ENCODE results near the gene INTS2.
"Not testable (repeated sequence)": the region's sequence is repeated elsewhere in the genome, so short reads cannot be mapped to it uniquely, and the experiment has no call there.

INTS2 gene

DNA sequence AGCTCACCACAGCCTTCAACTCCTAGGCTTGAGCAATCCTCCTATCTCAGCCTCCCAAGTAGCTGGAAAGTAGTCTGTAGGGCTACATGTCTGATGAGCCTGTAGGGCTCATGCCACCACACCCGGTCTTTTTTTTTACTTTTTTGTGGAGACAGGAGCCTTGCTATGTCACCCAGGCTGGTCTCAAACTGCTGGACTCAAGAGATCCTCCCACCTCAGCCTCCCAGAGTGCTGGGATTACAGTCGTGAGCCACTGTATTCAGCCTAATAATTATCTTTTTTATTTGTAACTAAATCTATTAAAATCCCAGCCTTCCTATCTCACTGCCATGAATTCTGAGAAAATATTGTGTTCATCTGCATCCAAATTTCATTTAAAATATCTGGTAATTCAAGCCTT is 79.5 kb downstream of the INTS2 start:
- no peak for DNase-seq

DNA sequence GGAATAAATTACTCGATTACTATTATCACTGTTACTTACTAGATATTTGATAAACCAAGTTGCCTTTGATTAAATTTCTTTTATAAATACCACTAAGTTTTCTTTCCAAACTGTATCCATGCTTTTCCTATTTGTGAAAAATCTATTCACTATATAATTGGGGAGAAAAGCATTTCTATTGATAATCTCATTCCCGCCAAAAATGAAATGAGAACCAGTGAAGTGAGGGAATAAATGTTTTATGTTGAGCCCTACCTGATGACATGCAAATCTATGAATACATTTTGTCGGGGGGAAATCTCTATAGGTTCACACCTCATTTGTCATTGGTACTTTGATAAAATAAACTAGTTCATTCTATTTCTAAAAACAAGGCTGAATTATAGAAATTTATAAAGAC is 80.1 kb downstream of the INTS2 start:
- DNase-seq = no peak

DNA sequence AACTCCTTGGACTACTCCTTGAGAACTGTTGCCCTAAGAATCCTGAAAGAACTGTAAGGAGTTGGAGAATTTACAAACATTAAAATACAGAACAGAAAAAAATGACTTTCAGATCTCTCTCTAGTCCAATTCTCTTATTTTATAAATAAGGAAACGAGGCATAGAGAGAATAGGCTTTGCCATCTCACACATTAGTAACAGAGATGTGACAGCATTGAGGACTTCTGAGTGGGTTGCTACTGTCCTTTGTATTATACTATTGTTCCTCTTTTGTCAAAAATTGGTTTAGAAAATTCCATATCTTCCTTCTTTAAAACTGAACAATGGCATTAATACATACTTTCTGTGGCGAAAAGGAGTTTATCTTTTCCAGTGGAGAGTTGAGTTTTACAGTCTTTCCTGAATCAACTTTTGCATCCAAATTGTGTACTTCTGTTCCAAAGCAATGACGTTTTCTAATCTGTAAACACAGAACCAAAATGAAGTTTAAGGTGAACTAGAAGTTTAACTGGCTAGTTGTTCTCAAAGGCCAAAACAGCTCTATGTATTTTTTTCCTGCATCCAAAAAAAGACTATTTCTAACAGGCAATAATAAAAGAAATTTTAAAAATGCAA is 80.9 kb downstream of the INTS2 start:
- DNase-seq = no peak

DNA sequence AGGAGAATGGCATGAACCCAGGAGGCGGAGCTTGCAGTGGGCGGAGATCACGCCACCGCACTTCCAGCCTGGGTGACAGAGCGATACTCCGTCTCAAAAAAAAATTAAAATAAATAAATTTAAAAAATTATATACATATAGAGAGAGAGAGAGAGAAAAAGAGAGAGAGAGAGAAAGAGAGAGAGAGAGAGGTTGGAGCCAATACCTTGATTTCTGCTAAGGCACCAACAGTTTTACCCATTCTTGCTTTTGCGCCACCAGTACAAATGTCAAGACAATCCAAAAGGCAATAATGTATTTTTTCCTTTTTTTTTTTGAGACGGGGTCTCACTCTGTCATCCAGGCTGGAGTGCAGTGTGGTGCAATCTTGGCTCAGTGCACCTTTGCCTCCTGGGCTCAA is 81.7 kb downstream of the INTS2 start:
- DNase-seq = no peak

DNA sequence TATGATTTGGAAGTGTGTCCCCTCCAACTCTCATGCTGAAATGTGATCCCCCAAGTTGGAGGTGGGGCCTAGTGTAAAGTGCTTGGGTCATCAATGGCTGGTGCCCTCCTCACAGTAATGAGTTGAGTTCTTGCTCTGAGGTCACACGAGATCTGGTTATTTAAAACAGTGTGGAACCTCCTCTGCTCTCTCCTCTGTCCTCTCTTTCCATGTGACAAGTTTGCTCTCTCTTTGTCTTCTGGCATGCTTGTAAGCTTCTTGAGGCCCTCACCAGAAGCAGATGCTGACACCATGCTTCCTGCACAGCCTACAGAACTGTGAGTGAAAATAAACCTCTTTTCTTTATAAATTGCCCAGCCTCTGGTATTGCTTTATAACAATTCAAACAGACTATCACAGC is 84.3 kb downstream of the INTS2 start:
- DNase-seq = no peak

DNA sequence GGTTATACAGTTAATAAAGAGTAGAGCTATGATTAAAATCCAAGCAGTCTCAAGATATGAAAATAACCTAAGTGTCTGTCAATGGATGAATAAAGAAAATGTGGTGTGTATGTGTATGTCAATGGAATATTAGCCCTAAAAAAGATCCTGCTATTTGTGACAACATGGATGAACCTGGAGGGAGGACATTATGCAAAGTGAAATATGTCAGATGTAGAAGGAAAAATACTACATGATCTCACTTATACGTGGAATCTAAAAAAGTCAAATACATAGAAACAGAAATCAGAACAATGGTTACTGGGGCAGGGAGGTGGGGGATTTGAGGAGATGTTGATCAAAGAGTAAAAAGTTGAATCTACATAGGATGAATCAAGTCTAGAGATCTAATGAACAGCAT is 84.9 kb downstream of the INTS2 start:
- DNase-seq = no peak

DNA sequence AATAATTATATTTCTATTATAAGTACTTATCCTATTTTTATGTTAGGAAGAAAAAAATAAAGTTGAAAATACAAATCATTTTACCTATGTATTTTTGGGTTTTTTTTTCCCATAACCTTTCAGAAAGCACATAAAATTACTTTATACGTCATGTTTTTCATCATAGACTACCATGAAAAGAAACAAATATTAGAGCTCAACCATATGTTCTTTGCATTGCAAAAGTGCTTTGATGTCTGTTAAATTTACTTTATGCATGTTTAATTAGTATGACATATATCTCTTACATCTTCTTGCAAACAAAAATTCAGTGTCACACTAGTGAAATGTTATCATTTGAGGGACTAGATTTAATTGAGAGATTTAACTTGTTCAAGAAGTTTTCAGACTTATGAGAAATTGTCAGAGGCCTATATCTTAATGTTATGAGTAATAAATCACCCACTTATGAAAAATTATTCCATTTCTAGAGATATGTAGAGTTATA is 88.4 kb downstream of the INTS2 start:
- DNase-seq = no peak

DNA sequence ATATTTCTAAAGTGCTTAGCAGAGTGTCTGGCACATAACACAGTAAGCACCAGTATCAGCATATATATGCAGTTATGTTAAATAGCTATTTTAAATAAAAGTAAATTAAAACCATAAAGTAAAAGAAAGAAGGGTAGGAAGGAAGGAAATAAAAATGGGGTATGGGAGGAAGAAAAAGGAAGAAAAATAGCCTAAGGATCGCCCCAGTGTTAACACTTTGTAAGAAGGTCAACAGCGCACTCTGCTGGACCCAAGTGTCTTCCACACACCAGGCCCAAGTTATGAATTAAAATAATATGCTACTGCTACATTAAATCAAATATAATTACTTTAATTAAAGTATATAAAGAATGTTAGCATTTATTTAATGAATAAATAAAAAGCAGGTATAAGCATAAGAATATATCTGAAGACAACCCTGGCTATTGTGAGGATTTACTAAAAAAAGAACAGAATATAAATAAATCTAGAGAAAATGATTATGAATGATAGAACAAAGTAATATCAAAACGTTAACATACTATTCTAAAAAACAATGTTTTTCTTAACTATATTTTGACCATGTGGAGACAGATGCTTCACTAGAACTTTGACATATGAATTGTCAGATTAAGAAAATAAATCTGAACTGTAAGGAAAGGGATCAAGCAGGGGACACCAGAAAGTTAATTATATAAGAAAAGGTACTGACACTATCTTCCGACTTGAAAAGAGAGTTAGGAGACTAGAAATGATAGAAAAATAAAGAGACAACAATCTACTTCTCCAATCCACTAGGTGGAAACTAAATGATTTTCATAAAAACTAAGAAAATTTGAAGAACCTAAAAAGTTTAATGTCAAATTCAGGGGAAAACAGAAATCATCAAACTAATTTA is 90.4 kb downstream of the INTS2 start:
- peak; percentile 57 for DNase-seq

DNA sequence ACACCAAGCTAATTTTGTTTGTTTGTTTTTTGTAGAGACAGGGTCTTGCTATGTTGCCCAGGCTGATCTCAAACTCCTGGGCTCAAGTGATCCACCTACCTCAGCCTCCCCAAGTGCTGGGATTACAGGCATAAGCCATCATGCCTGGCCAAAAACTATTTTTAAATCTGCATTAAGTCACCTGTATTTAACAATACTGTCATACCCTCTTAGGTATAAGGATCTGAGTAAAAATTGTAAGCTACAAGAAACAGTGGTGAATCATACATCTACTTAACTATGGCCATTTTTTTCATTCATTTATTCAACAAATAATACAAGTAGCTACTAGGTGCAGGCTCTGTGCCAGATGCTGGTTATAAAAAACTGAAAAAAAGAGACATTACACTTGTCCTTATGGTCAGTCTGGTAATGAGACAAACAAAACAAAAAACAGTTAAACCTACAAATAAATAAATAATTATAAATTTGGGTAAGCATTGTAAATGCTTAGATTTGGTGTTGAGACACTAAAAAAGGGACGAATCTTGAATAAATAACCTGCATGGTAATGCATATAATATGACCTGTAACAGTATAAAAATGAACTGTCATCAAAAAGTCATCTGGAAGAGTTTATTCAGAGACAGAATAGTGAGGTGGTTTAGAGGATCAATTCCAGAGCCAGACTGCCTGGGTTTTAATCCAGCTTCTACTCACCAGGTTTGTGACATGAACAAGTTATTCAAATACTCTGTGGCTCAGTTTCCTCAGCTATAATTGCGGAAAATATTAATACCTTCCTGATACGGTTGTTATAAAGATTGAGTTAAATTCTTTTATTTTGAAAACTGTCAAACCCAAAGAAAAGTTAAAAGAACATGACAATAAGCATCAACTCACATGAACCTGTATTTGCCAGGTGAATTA is 91.3 kb downstream of the INTS2 start:
- DNase-seq = no peak

DNA sequence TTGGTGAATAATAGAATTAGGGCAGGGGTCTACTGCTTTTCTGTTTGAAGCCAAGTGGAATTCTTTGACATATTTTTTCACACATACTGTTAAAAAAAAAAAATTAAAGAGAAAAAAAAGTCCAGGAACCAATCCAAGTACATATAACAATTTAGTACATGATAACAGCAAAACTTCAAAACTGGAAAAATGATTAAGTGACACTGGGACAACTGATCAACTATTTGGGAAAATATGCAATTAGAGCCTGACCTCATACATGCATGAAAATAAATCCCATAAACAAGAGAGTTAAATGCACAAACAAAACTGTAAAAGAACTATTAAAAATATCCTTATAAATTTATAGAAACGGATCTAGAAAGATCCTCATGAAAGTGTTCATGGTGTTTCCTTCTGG is 92.2 kb downstream of the INTS2 start:
- no peak for DNase-seq

DNA sequence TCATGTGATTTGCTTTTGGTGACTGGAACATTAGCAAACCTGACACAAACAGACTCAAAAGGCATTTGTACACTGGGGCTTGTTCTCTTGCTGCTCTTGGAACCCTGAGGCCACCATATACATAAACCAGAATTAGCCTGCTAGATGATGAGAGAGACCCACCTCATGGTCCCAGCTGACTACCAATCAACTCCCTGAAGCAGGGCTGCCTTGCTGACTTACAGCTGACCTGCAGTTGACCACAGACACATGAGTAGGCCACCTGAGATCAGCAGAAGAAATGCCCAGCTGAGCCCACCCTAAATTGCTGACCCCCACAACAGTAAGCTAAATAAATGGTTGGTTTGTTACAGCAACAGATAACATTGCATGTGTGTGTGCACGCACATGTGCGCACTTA is 93.2 kb downstream of the INTS2 start:
- DNase-seq = no peak

DNA sequence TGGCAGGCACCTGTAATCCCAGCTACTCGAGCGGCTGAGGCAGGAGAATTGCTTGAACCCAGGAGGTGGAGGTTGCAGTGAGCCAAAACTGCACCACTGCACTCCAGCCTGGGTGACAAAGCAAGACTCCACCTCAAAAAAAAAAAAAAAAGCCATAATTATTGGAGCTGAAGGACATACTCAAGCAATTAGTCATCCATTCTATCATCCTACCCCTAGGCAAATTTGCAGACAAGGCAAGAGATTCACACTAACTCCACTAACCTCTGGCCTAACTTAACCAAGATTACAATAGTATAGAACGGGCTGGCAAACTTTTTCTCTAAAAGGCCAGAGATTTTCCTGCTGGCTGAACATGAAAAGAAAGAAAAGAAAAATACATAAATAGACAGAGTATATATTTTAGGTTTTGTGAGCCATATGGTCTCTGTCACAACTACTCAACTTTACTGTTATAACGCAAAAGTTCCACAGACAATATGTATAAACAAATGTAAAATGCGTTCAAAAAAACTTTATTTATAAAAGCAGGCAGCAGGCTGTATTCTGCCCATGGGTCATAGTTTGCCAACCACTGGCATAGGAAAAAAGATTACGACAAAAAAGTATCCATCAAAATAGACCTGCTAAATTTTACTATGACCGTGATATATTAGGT is 94.1 kb downstream of the INTS2 start:
- DNase-seq = no peak

DNA sequence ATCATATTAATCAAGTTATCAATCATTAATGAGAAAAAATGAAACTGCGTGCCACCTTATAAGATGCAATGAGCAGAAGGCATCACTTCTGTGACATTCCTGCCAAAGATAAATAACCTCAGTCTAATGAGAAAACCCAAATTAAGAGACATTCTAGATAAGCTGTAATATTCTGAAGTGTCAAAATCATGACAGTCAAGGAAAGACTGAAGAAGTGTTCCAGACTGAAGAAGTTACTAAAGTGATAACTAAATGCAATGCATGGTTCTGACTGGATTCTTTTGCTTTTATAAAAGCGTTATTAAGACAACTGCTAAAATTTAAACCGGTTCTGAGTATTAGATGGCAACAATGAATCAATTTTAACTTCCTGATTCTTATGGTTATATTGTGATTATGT is 95.3 kb downstream of the INTS2 start:
- DNase-seq = no peak

DNA sequence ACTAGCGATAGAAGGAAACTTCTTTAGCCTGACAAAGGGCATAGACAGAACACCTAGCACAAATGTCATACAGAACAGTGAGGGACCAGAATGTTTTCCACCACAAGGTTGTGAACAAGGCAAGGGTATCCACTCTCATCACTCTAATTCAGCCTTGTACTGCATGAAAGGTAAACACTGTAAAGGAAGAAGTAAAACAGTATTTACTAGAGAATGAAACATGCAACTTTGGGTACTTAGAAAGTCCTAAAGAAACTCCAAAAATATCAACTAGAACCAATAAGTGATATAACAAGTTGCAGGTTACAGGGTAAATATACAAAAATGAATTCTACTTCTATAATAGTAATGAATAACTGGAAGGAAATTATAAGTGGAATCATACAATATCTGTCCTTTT is 96.7 kb downstream of the INTS2 start:
- no peak for DNase-seq

DNA sequence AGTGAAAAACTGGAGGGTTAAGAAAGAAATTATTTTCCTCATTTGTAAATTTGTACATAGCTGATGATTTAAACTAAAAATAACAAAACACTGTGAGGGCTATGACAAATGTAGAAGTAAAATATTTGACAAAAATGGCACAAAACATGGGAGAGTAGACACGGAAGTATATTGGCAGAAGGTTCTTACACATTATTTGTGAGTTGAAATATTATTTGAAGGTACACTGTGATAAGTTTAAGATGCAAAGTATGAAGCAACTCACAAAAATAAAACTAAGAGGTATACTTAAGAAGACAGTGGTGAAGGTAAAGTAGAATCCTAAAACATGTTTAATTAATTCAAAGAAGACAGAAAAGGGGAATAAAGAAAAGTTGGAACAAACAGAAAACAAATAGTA is 99.1 kb downstream of the INTS2 start:
- no peak for DNase-seq

DNA sequence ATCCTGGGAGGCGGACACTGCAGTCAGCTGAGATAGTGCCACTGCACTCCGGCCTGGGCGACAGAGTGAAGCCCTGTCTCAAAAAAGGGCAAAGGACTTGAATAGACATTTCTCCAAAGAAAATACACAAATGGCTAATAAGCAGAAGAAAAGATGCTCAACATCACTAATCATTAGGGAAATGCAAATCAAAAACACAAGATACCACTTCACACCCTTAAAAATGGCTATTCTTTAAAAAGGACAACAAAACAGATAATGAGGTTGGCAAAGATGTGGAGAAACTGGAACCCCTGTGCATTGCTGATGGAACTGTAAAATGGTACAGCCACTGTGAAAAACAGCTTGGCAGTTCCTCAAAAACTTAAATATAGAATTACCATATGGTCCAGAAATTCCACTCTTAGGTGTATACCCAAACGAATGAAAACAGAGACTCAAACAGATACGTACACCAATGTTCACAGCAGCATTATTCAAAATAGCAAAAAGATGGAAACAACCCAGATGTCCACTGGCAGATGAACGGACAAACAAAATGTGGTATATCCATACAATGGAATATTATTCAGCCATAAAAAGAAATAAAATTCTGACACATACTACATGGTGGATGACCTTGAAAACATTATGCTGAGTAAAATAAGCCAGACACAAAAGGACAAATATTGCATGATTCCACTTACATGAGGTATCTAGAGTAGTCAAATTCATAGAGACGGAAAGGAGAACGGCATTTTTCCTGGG is 100.0 kb downstream of the INTS2 start:
- DNase-seq = no peak

DNA sequence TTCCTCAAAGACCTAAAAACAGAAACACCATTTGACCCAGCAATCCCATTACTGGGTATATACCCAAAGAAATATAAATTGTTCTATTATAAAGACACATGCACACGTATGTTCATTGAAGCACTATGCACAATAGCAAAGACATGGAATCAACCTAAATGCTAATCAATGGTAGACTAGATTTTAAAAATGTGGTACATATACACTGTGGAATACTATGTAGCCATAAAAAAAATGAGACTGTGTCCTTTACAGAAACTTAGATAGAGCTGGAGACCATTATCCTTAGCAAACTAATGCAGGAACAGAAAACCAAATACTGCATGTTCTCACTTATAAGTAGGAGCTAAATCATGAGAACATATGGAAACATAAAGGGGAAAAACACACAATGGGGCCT is 100.9 kb downstream of the INTS2 start:
- not testable (repeated sequence) for DNase-seq

DNA sequence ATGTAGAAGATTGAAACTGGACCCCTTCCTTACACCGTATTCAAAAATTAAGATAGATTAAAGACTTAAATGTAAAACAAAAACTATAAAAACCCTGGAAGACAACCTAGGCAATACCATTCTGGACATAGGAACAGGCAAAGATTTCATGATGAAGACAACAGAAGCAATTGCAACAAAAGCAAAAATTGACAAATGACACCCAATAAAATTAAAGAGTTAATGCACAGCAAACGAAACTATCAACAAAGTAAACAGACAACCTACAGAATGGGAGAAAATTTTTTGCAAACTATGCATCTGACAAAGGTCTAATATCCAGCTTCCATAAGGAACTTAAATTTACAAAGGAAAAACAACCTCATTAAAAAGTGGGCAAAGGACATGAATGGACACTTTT is 101.6 kb downstream of the INTS2 start:
- not testable (repeated sequence) for DNase-seq

DNA sequence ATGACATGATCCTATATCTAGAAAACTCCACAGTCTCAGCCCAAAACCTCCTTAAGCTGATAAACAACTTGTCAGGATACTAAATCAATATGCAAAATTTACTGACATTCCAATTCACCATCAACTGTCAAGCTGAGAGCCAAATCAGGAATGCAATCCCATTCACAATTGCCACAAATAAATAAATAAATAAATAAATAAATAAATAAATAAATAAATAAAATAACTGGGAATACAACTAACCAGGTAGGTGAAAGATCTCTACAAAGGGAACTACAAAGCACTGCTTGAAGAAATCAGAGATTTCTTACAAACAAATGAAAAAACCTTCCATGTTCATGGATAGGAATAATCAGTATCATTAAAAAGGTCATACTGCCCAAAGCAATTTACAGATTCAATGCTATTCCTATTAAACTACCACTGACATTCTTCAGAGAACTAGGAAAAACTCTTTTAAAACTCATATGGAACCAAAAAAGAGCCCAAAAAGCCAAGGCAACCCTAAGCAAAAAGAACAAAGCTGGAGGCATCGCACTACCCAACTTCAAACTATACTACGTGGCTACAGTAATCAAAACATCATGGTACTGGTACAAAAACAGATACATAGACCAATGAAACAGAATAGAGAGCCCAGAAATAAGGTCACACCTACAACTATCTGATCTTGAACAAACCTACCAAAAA is 102.2 kb downstream of the INTS2 start:
- no peak for DNase-seq

DNA sequence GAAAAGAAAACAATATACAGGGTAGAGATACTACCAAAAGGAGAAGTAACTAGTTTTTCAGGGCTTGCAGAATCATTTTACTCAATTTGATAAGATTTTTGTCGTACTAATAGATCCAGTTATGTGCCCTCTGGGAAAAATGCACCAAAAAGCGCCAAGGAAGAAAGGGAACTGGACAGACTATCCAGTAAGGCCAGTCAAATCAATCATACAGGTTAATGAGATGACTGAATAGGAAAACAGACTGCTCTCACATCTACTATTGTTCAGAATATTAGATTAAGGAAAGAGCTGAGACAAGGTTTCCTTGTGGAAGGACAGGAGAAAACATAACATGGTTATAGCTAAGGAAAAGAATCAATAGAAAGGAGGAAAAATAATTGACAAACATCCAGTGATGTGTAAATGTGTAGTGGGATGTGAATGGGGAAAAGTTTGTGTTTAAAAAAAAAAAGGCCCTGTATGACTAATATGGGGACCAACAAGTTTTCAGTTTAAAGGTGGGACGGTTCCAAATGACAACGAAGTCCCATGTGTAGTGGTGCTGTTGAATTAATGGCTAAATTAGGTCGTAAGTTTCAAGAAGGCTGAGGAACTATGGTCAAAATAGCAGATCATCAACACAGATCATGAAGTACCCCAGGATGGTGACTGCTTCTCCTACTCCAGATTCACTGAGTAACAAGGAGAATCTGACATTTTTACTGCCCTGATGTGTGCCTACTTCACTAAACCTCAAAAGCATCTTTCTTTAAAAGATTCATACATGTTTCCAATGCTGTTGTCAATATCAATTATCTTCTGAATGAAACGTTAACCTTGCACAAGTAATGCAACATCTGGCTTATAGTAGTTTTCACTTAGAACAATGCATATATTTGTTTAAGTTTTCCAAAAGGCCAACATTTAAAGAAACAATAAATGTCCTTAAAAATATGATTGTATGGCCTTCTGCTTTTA is 105.2 kb downstream of the INTS2 start:
- DNase-seq = no peak
